Vagina (tissue), 2 donors: ENCODE measurements around the gene SEBOX.

Experiments
- CTCF ChIP-seq, 3 experiments: fragments of 450-650 bp in 2 of 3; fragments of 200-600 bp in 1 of 3; sonication (generic) in 1 of 3; IDR thresholded peaks; one replicate each; pipeline ENCODE4 v1.5.1; 2017 to 2019; ENCODE audit warnings: antibody characterized with exemption in 3 of 3, mild to moderate bottlenecking in 2 of 3, moderate library complexity in 2 of 3
- POLR2A ChIP-seq, 2 donors: fragments of 450-650 bp; IDR thresholded peaks; one replicate each; pipeline ENCODE4 v1.6.1; 2017; ENCODE audit warnings: antibody characterized with exemption in 2 of 2, mild to moderate bottlenecking in 2 of 2, moderate library complexity in 2 of 2

GRCh38 chr17:28399808-28400207 is 34.8 kb upstream of the SEBOX start:
- TF ChIP-seq CTCF (IDR thresholded peaks at IDR 0.05) (no peak), POLR2A (IDR thresholded peaks at IDR 0.05) (no peak)
